GM12873 (cell line): ENCODE measurements around the gene BNC2.

ENCODE experiments used
- CTCF ChIP-seq: IDR thresholded peaks from 2 replicates; pipeline ENCODE4 v1.5.1; 2012; ENCODE audit warnings: low read depth, mild to moderate bottlenecking, moderate library complexity, low read length, control low read depth; ENCODE audit not compliant: insufficient read depth; ENCODE audit errors: missing control alignments

Gene BNC2

GRCh38 chr9:16361939-16362338 is 508.5 kb downstream of the BNC2 start:
- TF ChIP-seq CTCF: no peak

GRCh38 chr9:16361118-16361517 is 509.4 kb downstream of the BNC2 start:
- TF ChIP-seq CTCF: no peak

GRCh38 chr9:16360247-16360646 is 510.2 kb downstream of the BNC2 start:
- TF ChIP-seq CTCF: no peak
